Measurements from ENCODE around the gene CBX4. TPM values are rescaled to one million over a fixed set of nuclear protein-coding genes. Genes with fewer than 3 reads are reported as not detected.

CBX4 gene
- total and polyA plus RNA-seq, 10 of the 15 experiments (the other 5 are each of a cell fraction or from before 2014, with no cell fraction given) = 0.69 to 24.6 (median 4.2) TPM

DNA sequence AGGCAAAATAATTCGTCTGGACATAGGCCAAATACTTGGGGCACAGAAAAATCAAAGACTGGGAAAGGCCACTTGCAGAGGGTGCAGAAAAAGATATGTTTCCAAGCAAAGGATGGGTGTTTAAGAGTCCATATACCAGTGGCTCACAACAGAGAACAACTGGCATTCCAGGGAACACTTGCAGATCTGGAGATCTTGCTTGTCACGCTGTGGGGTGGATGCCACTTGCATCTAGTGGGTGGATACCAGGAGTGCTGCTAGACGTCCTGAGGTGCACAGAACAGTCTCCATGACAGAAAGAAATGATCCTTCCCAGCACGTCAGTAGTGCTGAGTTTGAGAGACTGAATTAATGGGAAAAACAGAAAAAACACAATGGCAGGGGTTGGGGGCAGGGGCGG lies 50.8 kb downstream of the CBX4 start:
- no peaks in the 10 kb centered on the region; the same call in 1 of the 2 replicates for H3K4me1 ChIP-seq (ENCODE audit: control insufficient read depth, insufficient read depth, low read length)
- no peak for TF ChIP-seq FOS (IDR thresholded peaks at IDR 0.05; ENCODE audit: borderline replicate concordance, extremely low read depth, insufficient read length)
- no peak for TF ChIP-seq SMARCA5 (IDR thresholded peaks at IDR 0.05)
- no peaks in the 10 kb centered on the region for H3K36me3 ChIP-seq (ENCODE audit: control insufficient read depth in 2 of 2, insufficient read depth in 2 of 2, low read length in 1 of 2)
- FAIRE-seq (no peak), DNase-seq (ENCODE audit: low read depth, low spot score) (no peak), ATAC-seq (no peak)
- no peak overlapping the region for H3K27ac ChIP-seq (ENCODE audit: control insufficient read depth, insufficient read depth)
- H3K27me3 ChIP-seq (replicated peaks in 1 of 2; ENCODE audit: control insufficient read depth in 2 of 2, insufficient read depth in 2 of 2, low read length in 1 of 2) = peaks cover 14 to 16% of the 10 kb centered on the region in 2 experiments; a peak in 3 of 4 replicates
- H3K9ac ChIP-seq (ENCODE audit: control insufficient read depth, insufficient read depth, low read length) = no peak overlapping the region
- no TSS peak for BruUV-seq (replicated peaks)
- H3K4me2 ChIP-seq (ENCODE audit: control insufficient read depth, insufficient read depth) = no peak overlapping the region
- H4K20me1 ChIP-seq (ENCODE audit: control insufficient read depth, insufficient read depth) = no peaks in the 10 kb centered on the region
- 22% methylated on average over 5 of the region's 5 CpGs for WGBS (ENCODE audit: insufficient coverage, insufficient replicate concordance, low lambda C conversion rate, missing lambda C conversion rate)
- no peak overlapping the region for H3K4me3 ChIP-seq
- H3K79me2 ChIP-seq (ENCODE audit: control insufficient read depth, insufficient read depth, low read length) = no peaks in the 10 kb centered on the region
- in situ Hi-C loops (cut with MboI) (loop anchor here (5.0 kb wide), 1 partner anchor 184 kb away; no protein-coding TSS in a partner anchor), intact Hi-C loops (cut with micrococcal nuclease; ENCODE audit: unreplicated experiment) (no loop called here)
- H2AFZ ChIP-seq (ENCODE audit: control insufficient read depth, low read depth, low read length) = no peak overlapping the region
- ChIA-PET RAD21 (ENCODE audit: unreplicated experiment) (interaction anchor here (1.5 kb wide), 1 partner anchor 182 kb away, joined by 8 read pairs; no protein-coding TSS in a partner anchor), CTCF (interaction anchor here (0.8 to 2.2 kb wide), 8 partner anchors 20 to 206 kb away, joined by 3 to 21 read pairs (median 4); no protein-coding TSS in a partner anchor), SMC1A (ENCODE audit: uncharacterized antibody, unreplicated experiment) (interaction anchor here (1.0 to 2.6 kb wide), 3 partner anchors 23 to 182 kb away, joined by 3 to 11 read pairs (median 7); no protein-coding TSS in a partner anchor), POLR2A (no interaction called here)
- H3K9me3 ChIP-seq (replicated peaks; ENCODE audit: control insufficient read depth, insufficient read depth, low read length) = no peaks in the 10 kb centered on the region

DNA sequence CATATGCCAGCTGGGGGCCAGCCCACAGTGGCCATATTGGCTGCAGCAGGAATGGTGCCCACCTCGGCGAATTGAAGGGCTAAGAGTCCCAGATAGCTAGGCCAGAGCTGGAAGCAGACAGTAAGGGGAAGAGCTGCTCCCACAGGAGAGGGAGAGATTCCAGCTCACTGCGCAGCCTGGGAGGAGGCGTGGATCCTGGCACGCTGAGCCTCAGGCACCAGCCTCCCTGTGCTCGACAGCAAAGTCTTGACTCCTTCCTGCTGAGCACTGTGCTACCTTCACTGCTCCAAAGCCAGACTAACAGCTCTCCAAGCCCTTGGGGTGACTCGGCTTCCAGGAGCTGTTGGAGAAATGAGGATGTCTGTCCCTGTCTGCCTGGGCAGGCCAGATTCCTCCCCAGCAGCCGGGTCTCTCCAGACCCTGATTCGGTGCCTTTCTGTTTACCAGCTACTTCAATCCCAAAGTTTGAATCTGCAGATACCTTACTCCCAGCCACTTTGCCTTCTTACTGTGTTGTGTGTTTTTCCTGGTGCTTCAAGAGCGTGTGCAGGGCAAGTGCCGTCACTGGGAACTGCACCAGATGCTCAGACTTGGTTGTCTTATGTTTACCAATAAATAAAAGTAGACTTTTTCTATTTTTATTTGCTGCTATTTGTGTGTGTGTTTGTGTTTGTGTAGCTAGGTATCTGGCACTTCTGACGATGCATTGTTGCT lies 52.2 kb downstream of the CBX4 start:
- H3K36me3 ChIP-seq (ENCODE audit: control insufficient read depth in 2 of 2, insufficient read depth in 2 of 2, low read length in 1 of 2) = no peaks in the 10 kb centered on the region
- H3K79me2 ChIP-seq (ENCODE audit: control insufficient read depth, insufficient read depth, low read length) = no peaks in the 10 kb centered on the region
- no peak for DNase-seq (ENCODE audit: low read depth, low spot score)
- no peak for TF ChIP-seq POLR2AphosphoS2 (IDR thresholded peaks at IDR 0.05; ENCODE audit: low read depth, low read length)
- TF ChIP-seq TCF3 (IDR thresholded peaks at IDR 0.05; ENCODE audit: borderline replicate concordance, insufficient read depth, low read depth, low read length) = no peak
- no peak for TF ChIP-seq TBL1XR1 (IDR thresholded peaks at IDR 0.05; ENCODE audit: low read depth, low read length)
- no peak for TF ChIP-seq RAD21 (IDR thresholded peaks at IDR 0.05; ENCODE audit: insufficient read depth, low read depth, low read length)
- no peak overlapping the region for H2AFZ ChIP-seq (ENCODE audit: control insufficient read depth, low read depth, low read length)
- H3K4me2 ChIP-seq (ENCODE audit: control insufficient read depth, insufficient read depth) = no peak overlapping the region
- intact Hi-C loops (cut with micrococcal nuclease; ENCODE audit: unreplicated experiment) = no loop called here
- no peak for ATAC-seq
- no peak for FAIRE-seq
- no peaks in the 10 kb centered on the region for H3K9me3 ChIP-seq (replicated peaks; ENCODE audit: control insufficient read depth, insufficient read depth, low read length)
- ChIA-PET CTCF (interaction anchor here (1.0 to 1.7 kb wide), 5 partner anchors 10 to 207 kb away, joined by 3 to 5 read pairs (median 5); no protein-coding TSS in a partner anchor), SMC1A (ENCODE audit: uncharacterized antibody, unreplicated experiment) (interaction anchor here (0.7 to 1.3 kb wide), 4 partner anchors 8 to 183 kb away, joined by 3 to 4 read pairs (median 3); partner anchors contain the start of gene CBX8), POLR2A (no interaction called here), RAD21 (ENCODE audit: unreplicated experiment) (no interaction called here)
- H3K9ac ChIP-seq (ENCODE audit: control insufficient read depth, insufficient read depth, low read length) = no peak overlapping the region
- H3K4me1 ChIP-seq (ENCODE audit: control insufficient read depth, insufficient read depth, low read length) = peaks cover under 1% of the 10 kb centered on the region; the same call in 1 of the 2 replicates
- H3K27me3 ChIP-seq (replicated peaks in 1 of 2; ENCODE audit: control insufficient read depth in 2 of 2, insufficient read depth in 2 of 2, low read length in 1 of 2) = peaks cover 14 to 16% of the 10 kb centered on the region in 2 experiments; a peak in 3 of 4 replicates
- 27% methylated on average over 12 of the region's 12 CpGs for WGBS (ENCODE audit: insufficient coverage, insufficient replicate concordance, low lambda C conversion rate, missing lambda C conversion rate)
- H3K27ac ChIP-seq (ENCODE audit: control insufficient read depth, insufficient read depth) = no peak overlapping the region
- no peaks in the 10 kb centered on the region for H4K20me1 ChIP-seq (ENCODE audit: control insufficient read depth, insufficient read depth)
- no TSS peak for BruUV-seq (replicated peaks)
- no peak overlapping the region for H3K4me3 ChIP-seq
- in situ Hi-C loops (cut with MboI) = loop anchor here (5.0 kb wide), 1 partner anchor 185 kb away; no protein-coding TSS in a partner anchor
